CD14-positive monocyte (primary cell): ENCODE measurements around the gene NPTX1. TPM values are rescaled to one million over a fixed set of nuclear protein-coding genes. Genes with fewer than 3 reads are reported as not detected.

Source experiments
- DNase-seq, 3 donors: peaks; one replicate each; pipeline ENCODE4 v3.0.0-alpha.2; 2011 to 2022
- H2AFZ ChIP-seq: 2 replicates; pipeline ENCODE4 v1.6.0; 2012; ENCODE audit warnings: mild to moderate bottlenecking, low read depth, low read length, inconsistent platforms; ENCODE audit not compliant: insufficient read depth, poor library complexity, severe bottlenecking
- H3K27ac ChIP-seq, 2 donors: 1 replicate in 1 of 2; 2 replicates in 1 of 2; pipeline ENCODE4 v1.5.1; 2012 to 2013; ENCODE audit warnings: low read length in 2 of 2, control low read depth in 1 of 2, inconsistent platforms in 1 of 2, low read depth in 1 of 2, mild to moderate bottlenecking in 1 of 2
- H3K27me3 ChIP-seq, 2 donors: one replicate each; pipeline versions ENCODE4 v1.6.0 to v1.6.1; 2011 to 2013; ENCODE audit warnings: low read length in 2 of 2; ENCODE audit not compliant: control insufficient read depth in 2 of 2, insufficient read depth in 2 of 2
- H3K36me3 ChIP-seq, 2 donors: replicated peaks in 1 of 2; 1 replicate in 1 of 2; 2 replicates in 1 of 2; pipeline versions ENCODE4 v1.5.1 to v1.6.1; 2012 to 2013; ENCODE audit warnings: low read length in 2 of 2, control low read depth in 1 of 2, inconsistent platforms in 1 of 2, mild to moderate bottlenecking in 1 of 2; ENCODE audit not compliant: insufficient read depth in 2 of 2, control insufficient read depth in 1 of 2
- H3K4me1 ChIP-seq, 2 donors: 1 replicate in 1 of 2; 2 replicates in 1 of 2; pipeline versions ENCODE4 v1.5.1 to v1.6.1; 2012 to 2013; ENCODE audit warnings: low read length in 2 of 2, control low read depth in 1 of 2, inconsistent platforms in 1 of 2, mild to moderate bottlenecking in 1 of 2, moderate library complexity in 1 of 2; ENCODE audit not compliant: insufficient read depth in 2 of 2, control insufficient read depth in 1 of 2
- H3K4me2 ChIP-seq: replicated peaks from 2 replicates; pipeline ENCODE3; 2012; ENCODE audit warnings: low read length, moderate library complexity, mild to moderate bottlenecking; ENCODE audit not compliant: poor library complexity, severe bottlenecking; ENCODE audit errors: extremely low read depth
- H3K4me3 ChIP-seq, 3 experiments: fragments of 200-600 bp in 1 of 3; sonication (generic) in 1 of 3; replicated peaks in 1 of 3; 1 replicate in 2 of 3; 2 replicates in 1 of 3; pipeline ENCODE4 v1.5.1; 2011 to 2013; ENCODE audit warnings: low read length in 3 of 3, mild to moderate bottlenecking in 3 of 3, control low read depth in 2 of 3, low read depth in 2 of 3, inconsistent platforms in 1 of 3, moderate library complexity in 1 of 3
- H3K79me2 ChIP-seq: 2 replicates; pipeline ENCODE4 v1.6.0; 2012; ENCODE audit warnings: mild to moderate bottlenecking, control low read depth, inconsistent platforms, low read length, moderate library complexity; ENCODE audit not compliant: insufficient read depth
- H3K9ac ChIP-seq: 2 replicates; pipeline ENCODE4 v1.6.0; 2017; ENCODE audit warnings: low read length, mild to moderate bottlenecking; ENCODE audit not compliant: insufficient read depth, poor library complexity, severe bottlenecking
- H3K9me3 ChIP-seq, 2 donors: replicated peaks in 1 of 2; 1 replicate in 1 of 2; 2 replicates in 1 of 2; pipeline versions ENCODE4 v1.5.1 to v1.6.1; 2012 to 2013; ENCODE audit warnings: low read length in 2 of 2, control low read depth in 1 of 2; ENCODE audit not compliant: control insufficient read depth in 1 of 2, insufficient read depth in 1 of 2
- H4K20me1 ChIP-seq: 2 replicates; pipeline ENCODE4 v1.6.0; 2012; ENCODE audit warnings: mild to moderate bottlenecking, low read length, control low read depth, moderate library complexity; ENCODE audit not compliant: insufficient read depth
- H3K27ac Mint-ChIP-seq, 7 donors: one replicate each; pipeline ENCODE4 v1.8.0; 2020; ENCODE audit warnings: mild to moderate bottlenecking in 7 of 7, mixed read lengths in 7 of 7, moderate library complexity in 6 of 7, inconsistent platforms in 2 of 7
- H3K27me3 Mint-ChIP-seq, 3 donors: one replicate each; pipeline ENCODE4 v1.8.0; 2021 to 2022; ENCODE audit warnings: low read depth in 3 of 3, mild to moderate bottlenecking in 3 of 3, mixed read lengths in 3 of 3, moderate library complexity in 3 of 3, inconsistent platforms in 1 of 3
- H3K36me3 Mint-ChIP-seq, 2 donors: one replicate each; pipeline ENCODE4 v1.8.0; 2020; ENCODE audit warnings: mixed read lengths in 2 of 2, inconsistent platforms in 1 of 2, mild to moderate bottlenecking in 1 of 2
- H3K4me1 Mint-ChIP-seq: one replicate; pipeline ENCODE4 v1.8.0; 2020; ENCODE audit warnings: mild to moderate bottlenecking, mixed read lengths
- H3K4me3 Mint-ChIP-seq, 2 donors: one replicate each; pipeline ENCODE4 v1.8.0; 2020; ENCODE audit warnings: mild to moderate bottlenecking in 2 of 2, mixed read lengths in 2 of 2, moderate library complexity in 1 of 2
- H3K9me3 Mint-ChIP-seq, 7 donors: one replicate each; pipeline ENCODE4 v1.8.0; 2020 to 2022; ENCODE audit warnings: mixed read lengths in 7 of 7, mild to moderate bottlenecking in 6 of 7, moderate library complexity in 6 of 7, inconsistent platforms in 2 of 7
- WGBS: methylation state at CpG from one replicate; pipeline ENCODE4 v1.1.5; 2013; ENCODE audit warnings: missing lambda C conversion rate; ENCODE audit not compliant: insufficient coverage; 5-methylcytosine and 5-hydroxymethylcytosine counted together
- intact Hi-C, 2 donors: fragments of 100-400 bp; cut with micrococcal nuclease; formaldehyde crosslinking; loops; one replicate each; pipeline versions ENCODE4 v1.15.0 to v1.15.1; 2023
- polyA plus RNA-seq, 3 donors: library from polyadenylated mRNA; depleted of rRNA in 1 of 3; unstranded in 2 of 3; stranded (reverse) in 1 of 3; fragments of 300-500 nt in 2 of 3; fragments of >200 nt in 1 of 3; fragmentation: Illumina TruSeq in 2 of 3; gene quantifications; 1 replicate in 2 of 3; 2 replicates in 1 of 3; pipeline ENCODE4 v1.2.3, GENCODE V29; 2012 to 2021
- TF ChIP-seq, protein P1 (sequence below): fragments of 200-600 bp; IDR thresholded peaks from one replicate; pipeline ENCODE4 v1.8.0; 2022; ENCODE audit warnings: antibody characterized with exemption, mild to moderate bottlenecking

NPTX1 gene
- polyA plus RNA-seq, 3 donors, result not detected

DNA sequence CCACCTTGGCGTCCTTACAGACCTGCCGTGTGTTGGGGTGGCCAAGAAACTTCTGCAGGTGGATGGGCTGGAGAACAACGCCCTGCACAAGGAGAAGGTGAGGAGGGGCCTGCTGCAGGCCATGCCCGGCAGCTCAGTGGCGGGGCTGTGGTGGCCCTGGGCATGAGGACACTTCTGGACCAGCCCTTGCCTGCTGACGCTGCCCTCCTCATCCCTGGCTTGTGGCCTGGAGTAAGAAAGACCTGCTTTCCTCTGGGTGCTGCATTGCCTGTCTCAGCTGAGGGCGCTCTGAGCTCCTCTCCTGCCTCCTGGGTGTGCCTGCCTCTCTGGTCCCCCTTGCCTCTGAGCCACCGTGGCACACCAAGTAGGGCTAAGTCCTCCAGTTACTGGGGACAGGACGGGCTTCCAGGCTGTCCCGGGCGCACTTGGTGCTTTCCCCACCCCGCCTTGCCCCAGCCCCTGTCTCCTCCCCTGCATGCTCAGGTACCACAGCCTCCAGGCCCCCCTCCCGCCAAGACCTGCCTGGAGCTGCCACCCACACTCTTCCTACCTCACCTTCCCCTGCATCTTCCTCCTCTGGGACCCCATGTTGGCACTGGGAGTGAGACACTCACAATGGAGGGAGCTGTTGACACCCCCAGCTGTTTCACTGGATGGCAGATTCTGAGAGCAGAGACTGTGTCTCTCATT, 52.7 kb downstream of the NPTX1 start:
- Histone ChIP-seq H3K9me3 (no peaks in the 10 kb centered on the region), H3K4me1 (no peaks in the 10 kb centered on the region), H4K20me1 (peaks cover 3% of the 10 kb centered on the region), H2AFZ (no peak overlapping the region), H3K9ac (peak overlapping the region; percentile 8), H3K79me2 (no peaks in the 10 kb centered on the region), H3K4me3 (no peak overlapping the region), H3K27ac (no peak overlapping the region), H3K27me3 (no peaks in the 10 kb centered on the region), H3K4me2 (no peak overlapping the region), H3K36me3 (peaks cover 0 to 5% of the 10 kb centered on the region in 2 donors)
- TF ChIP-seq, protein P1, sequence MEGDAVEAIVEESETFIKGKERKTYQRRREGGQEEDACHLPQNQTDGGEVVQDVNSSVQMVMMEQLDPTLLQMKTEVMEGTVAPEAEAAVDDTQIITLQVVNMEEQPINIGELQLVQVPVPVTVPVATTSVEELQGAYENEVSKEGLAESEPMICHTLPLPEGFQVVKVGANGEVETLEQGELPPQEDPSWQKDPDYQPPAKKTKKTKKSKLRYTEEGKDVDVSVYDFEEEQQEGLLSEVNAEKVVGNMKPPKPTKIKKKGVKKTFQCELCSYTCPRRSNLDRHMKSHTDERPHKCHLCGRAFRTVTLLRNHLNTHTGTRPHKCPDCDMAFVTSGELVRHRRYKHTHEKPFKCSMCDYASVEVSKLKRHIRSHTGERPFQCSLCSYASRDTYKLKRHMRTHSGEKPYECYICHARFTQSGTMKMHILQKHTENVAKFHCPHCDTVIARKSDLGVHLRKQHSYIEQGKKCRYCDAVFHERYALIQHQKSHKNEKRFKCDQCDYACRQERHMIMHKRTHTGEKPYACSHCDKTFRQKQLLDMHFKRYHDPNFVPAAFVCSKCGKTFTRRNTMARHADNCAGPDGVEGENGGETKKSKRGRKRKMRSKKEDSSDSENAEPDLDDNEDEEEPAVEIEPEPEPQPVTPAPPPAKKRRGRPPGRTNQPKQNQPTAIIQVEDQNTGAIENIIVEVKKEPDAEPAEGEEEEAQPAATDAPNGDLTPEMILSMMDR, result no peak
- intact Hi-C loops, result loop anchor here (10.0 kb wide), 1 partner anchor 681 kb away; no protein-coding TSS in a partner anchor
- Mint-ChIP-seq H3K9me3 (no peaks in the 10 kb centered on the region), H3K27me3 (peaks cover 5 to 8% (median 8%) of the 10 kb centered on the region in 3 donors), H3K4me3 (no peak overlapping the region), H3K27ac (peak overlapping the region in 1 of 7 donors; percentile 58), H3K4me1 (peaks cover 2% of the 10 kb centered on the region), H3K36me3 (peaks cover 3 to 4% of the 10 kb centered on the region in 2 donors)
- WGBS, result 90% methylated on average over 11 of the region's 13 CpGs
- DNase-seq, result no peak

DNA sequence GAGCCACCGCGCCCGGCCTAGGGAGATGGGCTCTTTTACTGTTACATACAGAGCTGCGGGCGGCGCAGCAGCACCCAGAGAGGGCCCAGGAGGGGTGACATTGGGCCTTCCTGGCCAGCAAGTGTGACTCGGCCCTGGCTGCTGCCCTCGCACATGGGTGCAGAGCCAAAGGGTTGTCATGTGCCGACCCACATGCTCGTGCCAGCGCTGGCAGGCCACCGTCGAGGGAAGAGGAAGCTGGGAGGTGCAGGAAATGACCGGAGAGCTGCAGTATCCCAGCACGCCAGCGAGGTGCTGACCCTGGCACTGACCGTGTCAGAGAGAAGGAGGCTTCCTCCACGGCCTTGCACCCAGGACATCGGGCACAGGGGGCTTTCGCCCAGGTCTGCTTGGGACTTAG, 53.4 kb downstream of the NPTX1 start:
- H3K9me3 Mint-ChIP-seq, result no peaks in the 10 kb centered on the region
- no peak overlapping the region for H3K27ac ChIP-seq
- WGBS, result 69% methylated on average over 20 of the region's 20 CpGs
- H3K27me3 ChIP-seq, result no peaks in the 10 kb centered on the region
- TF ChIP-seq, protein P1, result no peak
- peaks cover 6% of the 10 kb centered on the region for H4K20me1 ChIP-seq
- H3K4me3 ChIP-seq, result no peak overlapping the region
- H3K79me2 ChIP-seq, result no peaks in the 10 kb centered on the region
- peaks cover 5 to 10% of the 10 kb centered on the region in 2 donors for H3K36me3 ChIP-seq
- intact Hi-C loops, result loop anchor here (10.0 kb wide), 1 partner anchor 682 kb away; no protein-coding TSS in a partner anchor
- no peak overlapping the region for H3K27ac Mint-ChIP-seq
- peak in 1 of 3 donors; percentile 43 for DNase-seq
- H3K4me3 Mint-ChIP-seq, result no peak overlapping the region
- H2AFZ ChIP-seq, result no peak overlapping the region
- no peaks in the 10 kb centered on the region for H3K4me1 ChIP-seq
- H3K9me3 ChIP-seq, result no peaks in the 10 kb centered on the region
- H3K4me2 ChIP-seq, result no peak overlapping the region
- peaks cover 5 to 8% (median 6%) of the 10 kb centered on the region in 3 donors for H3K27me3 Mint-ChIP-seq
- peaks cover 2% of the 10 kb centered on the region for H3K4me1 Mint-ChIP-seq
- peaks cover 10% of the 10 kb centered on the region in 2 donors for H3K36me3 Mint-ChIP-seq
- H3K9ac ChIP-seq, result no peak overlapping the region
